K562 (cell line): ENCODE results near the gene CD19. TPM values are rescaled to one million over a fixed set of nuclear protein-coding genes. Genes with fewer than 3 reads are reported as not detected.

Experiments
- ATAC-seq: fragments of 200-7000 bp; cut with Tn5 transposase; 3 replicates; pipeline ENCODE4 v1.9.1; 2020; ENCODE audit warnings: moderate library complexity
- BruUV-seq: library from RNA; stranded (reverse); fragments of 400-500 nt; replicated peaks from 2 replicates; lab custom pipeline; 2021; lab: Mats Ljungman, UMichigan
- CTCF ChIA-PET: fragments of 300-600 bp; formaldehyde crosslinking; extraction: SDS; loops from one replicate; lab custom pipeline; 2021; ENCODE audit warnings: low intra/inter-chr PET ratio; lab: Yijun Ruan, JAX
- POLR2A ChIA-PET: fragments of 300-600, 350-650 bp; sonication (Branson Sonifier 250); formaldehyde crosslinking; extraction: SDS; loops from one replicate; lab custom pipeline; 2021; ENCODE audit warnings: antibody characterized with exemption, inconsistent platforms; lab: Yijun Ruan, JAX
- DNase-seq, 4 experiments: peaks; one replicate each; pipeline versions ENCODE4 v3.0.0 to v3.0.0-alpha.2; 2011 to 2018; ENCODE audit warnings: low spot score in 3 of 4, mixed read lengths in 3 of 4; ENCODE audit errors: extremely low read depth in 1 of 4
- FAIRE-seq: peaks from 2 replicates; lab custom pipeline; 2011; peaks lifted over from hg19 to GRCh38; lab: Jason Lieb, UNC
- H2AFZ ChIP-seq: 2 replicates; pipeline ENCODE4 v1.6.0; 2011; ENCODE audit warnings: low read depth, low read length, control low read depth, inconsistent platforms
- H3K27ac ChIP-seq: fragments of 200-600 bp; 3 replicates; pipeline ENCODE4 v1.8.0; 2011; ENCODE audit warnings: low read depth, mild to moderate bottlenecking, control low read depth, inconsistent platforms, low read length, moderate library complexity, mixed read lengths; ENCODE audit errors: extremely low read depth
- H3K27me3 ChIP-seq, 2 experiments: fragments of 300-600 bp in 1 of 2; 2 replicates in 1 of 2; 3 replicates in 1 of 2; pipeline versions ENCODE4 v1.6.0 to v1.8.0; 2011; ENCODE audit warnings: inconsistent platforms in 2 of 2, low read length in 2 of 2, mild to moderate bottlenecking in 1 of 2, mixed read lengths in 1 of 2, moderate library complexity in 1 of 2; ENCODE audit not compliant: control insufficient read depth in 2 of 2, insufficient read depth in 2 of 2
- H3K36me3 ChIP-seq: fragments of 300-600 bp; 3 replicates; pipeline ENCODE4 v1.8.0; 2011; ENCODE audit warnings: mild to moderate bottlenecking, low read length, inconsistent platforms; ENCODE audit not compliant: control insufficient read depth, insufficient read depth
- H3K4me1 ChIP-seq, 2 experiments: fragments of 200-600 bp in 1 of 2; replicated peaks in 1 of 2; 2 replicates in 1 of 2; 3 replicates in 1 of 2; pipeline versions ENCODE4 v1.5.1 to v1.8.0; 2011; ENCODE audit warnings: inconsistent platforms in 2 of 2, low read length in 2 of 2, mild to moderate bottlenecking in 1 of 2, mixed read lengths in 1 of 2, moderate library complexity in 1 of 2; ENCODE audit not compliant: control insufficient read depth in 2 of 2, insufficient read depth in 2 of 2
- H3K4me2 ChIP-seq: 2 replicates; pipeline ENCODE4 v1.6.1; 2011; ENCODE audit warnings: low read length, control low read depth, inconsistent platforms, mixed read lengths; ENCODE audit not compliant: insufficient read depth
- H3K4me3 ChIP-seq: fragments of 200-600 bp; sonication (generic), shearing (Covaris generic); 2 replicates; pipeline ENCODE4 v1.5.1; 2016; ENCODE audit warnings: control low read depth, inconsistent platforms
- H3K79me2 ChIP-seq: fragments of 200-600 bp; 3 replicates; pipeline ENCODE4 v1.8.0; 2011; ENCODE audit warnings: low read length, inconsistent platforms; ENCODE audit not compliant: control insufficient read depth, insufficient read depth
- H3K9ac ChIP-seq, 2 experiments: 2 replicates each; pipeline versions ENCODE4 v1.6.0 to v1.6.1; 2011; ENCODE audit warnings: low read depth in 2 of 2, low read length in 2 of 2, control low read depth in 1 of 2, inconsistent platforms in 1 of 2, mild to moderate bottlenecking in 1 of 2, mixed read lengths in 1 of 2; ENCODE audit not compliant: insufficient read depth in 1 of 2
- H3K9me1 ChIP-seq: one replicate; pipeline ENCODE4 v1.6.0; 2011; ENCODE audit warnings: inconsistent platforms, mild to moderate bottlenecking, low read length, moderate library complexity; ENCODE audit not compliant: control insufficient read depth, insufficient read depth
- H3K9me3 ChIP-seq: replicated peaks from 2 replicates; pipeline ENCODE4 v1.5.1; 2011; ENCODE audit warnings: low read depth, low read length, inconsistent platforms; ENCODE audit not compliant: control insufficient read depth, insufficient read depth
- H4K20me1 ChIP-seq: replicated peaks from 2 replicates; pipeline ENCODE4 v1.6.1; 2011; ENCODE audit warnings: low read length, inconsistent platforms, mixed read lengths; ENCODE audit not compliant: control insufficient read depth, insufficient read depth
- CREB3 ChIP-seq: fragments of 450-650 bp; conservative IDR thresholded peaks from 2 replicates; pipeline ENCODE4 v1.6.1; 2016; ENCODE audit warnings: missing genetic modification characterization, low read depth, mild to moderate bottlenecking, missing compliant biosample characterization, moderate library complexity
- EZH2 ChIP-seq: IDR thresholded peaks from 2 replicates; pipeline ENCODE4 v1.6.1; 2012; ENCODE audit warnings: low read depth, mild to moderate bottlenecking, inconsistent platforms, low read length, borderline replicate concordance
- FOXJ2 ChIP-seq: fragments of 200-800 bp; sonication (Bioruptor generic); IDR thresholded peaks from 2 replicates; pipeline ENCODE4 v1.6.1; 2016; ENCODE audit warnings: missing genetic modification characterization, missing compliant biosample characterization
- HCFC1 ChIP-seq: IDR thresholded peaks from 2 replicates; pipeline ENCODE4 v1.6.1; 2012; ENCODE audit warnings: low read depth, low read length, improper control_type of control experiment
- HMG20A ChIP-seq: fragments of 450-650 bp; formaldehyde crosslinking; conservative IDR thresholded peaks from 2 replicates; pipeline ENCODE4 v1.4.0; 2020; ENCODE audit warnings: mild to moderate bottlenecking, mixed read lengths
- HSF4 ChIP-seq: fragments of 250-450 bp; sonication (Bioruptor Pico); IDR thresholded peaks from 2 replicates; pipeline ENCODE4 v2.1.2; 2022; ENCODE audit warnings: mild to moderate bottlenecking, moderate library complexity, borderline replicate concordance
- MBD2 ChIP-seq: sonication (generic); IDR thresholded peaks from 2 replicates; pipeline ENCODE4 v1.6.1; 2016; ENCODE audit warnings: low read depth, borderline replicate concordance
- MECOM ChIP-seq: fragments of 250-450 bp; sonication (Bioruptor Pico); IDR thresholded peaks from 2 replicates; pipeline ENCODE4 v1.8.0; 2022; ENCODE audit warnings: inconsistent platforms
- NR4A1 ChIP-seq, 2 experiments: fragments of 250-450 bp in 1 of 2; fragments of 450-650 bp in 1 of 2; sonication (Bioruptor Pico) in 1 of 2; IDR thresholded peaks; 2 replicates each; pipeline versions ENCODE4 v1.4.0 to v1.6.1; 2016 to 2020; ENCODE audit warnings: mild to moderate bottlenecking in 2 of 2, missing compliant biosample characterization in 1 of 2, missing genetic modification characterization in 1 of 2, moderate library complexity in 1 of 2
- OTX1 ChIP-seq: fragments of 450-650 bp; formaldehyde crosslinking; IDR thresholded peaks from 2 replicates; pipeline ENCODE4 v1.4.0; 2022; ENCODE audit warnings: mild to moderate bottlenecking
- PHF21A ChIP-seq: fragments of 450-650 bp; IDR thresholded peaks from 2 replicates; pipeline ENCODE4 v1.6.1; 2017; ENCODE audit warnings: low read depth, borderline replicate concordance
- POLR2G ChIP-seq: fragments of 200-400 bp; formaldehyde crosslinking; IDR thresholded peaks from 2 replicates; pipeline ENCODE4 v1.6.1; 2017; ENCODE audit warnings: low read depth, mild to moderate bottlenecking, antibody characterized with exemption, low read length, moderate library complexity
- SP1 ChIP-seq: sonication (generic); formaldehyde crosslinking; IDR thresholded peaks from 2 replicates; pipeline ENCODE4 v1.8.1; 2022; ENCODE audit warnings: mild to moderate bottlenecking, missing genetic modification reagents
- SRSF3 ChIP-seq: fragments of 200-400 bp; formaldehyde crosslinking; IDR thresholded peaks from 2 replicates; pipeline ENCODE4 v1.6.1; 2016; ENCODE audit warnings: mild to moderate bottlenecking, low read length, moderate library complexity; ENCODE audit not compliant: insufficient read depth
- ZEB2 ChIP-seq: fragments of 450-650 bp; IDR thresholded peaks from 2 replicates; pipeline ENCODE4 v1.6.1; 2016
- ZMIZ1 ChIP-seq, 2 experiments: fragments of 150-350 bp in 1 of 2; IDR thresholded peaks; 2 replicates each; pipeline ENCODE4 v1.6.1; 2012 to 2016; ENCODE audit warnings: low read depth in 2 of 2, low read length in 2 of 2, mild to moderate bottlenecking in 1 of 2, moderate library complexity in 1 of 2
- ZNF551 ChIP-seq: fragments of 250-450 bp; sonication (Bioruptor Pico); IDR thresholded peaks from 2 replicates; pipeline ENCODE4 v1.5.0; 2021; ENCODE audit warnings: mild to moderate bottlenecking, moderate library complexity
- ZNF778 ChIP-seq: fragments of 450-650 bp; formaldehyde crosslinking; IDR thresholded peaks from 2 replicates; pipeline ENCODE4 v1.4.0; 2020; ENCODE audit warnings: mild to moderate bottlenecking, moderate library complexity
- WGBS: fragments of 100-300 bp; shearing (Covaris generic); methylation state at CpG from one replicate; pipeline ENCODE4 v1.1.6; 2016; ENCODE audit warnings: low coverage, mixed read lengths; ENCODE audit not compliant: insufficient coverage; ENCODE audit errors: missing lambda C conversion rate; 5-methylcytosine and 5-hydroxymethylcytosine counted together
- in situ Hi-C: fragments of 300-500 bp; cut with MboI; formaldehyde crosslinking; loops from 4 replicates; pipeline ENCODE4 v1.15.0; 2018; ENCODE audit warnings: inconsistent platforms, mixed read lengths
- intact Hi-C: fragments of 100-400 bp; cut with micrococcal nuclease; formaldehyde crosslinking; loops from 2 replicates; pipeline ENCODE4 v1.14.2; 2022
- polyA plus RNA-seq, 8 experiments: library from polyadenylated mRNA; depleted of rRNA in 4 of 8; stranded (reverse) in 5 of 8; unstranded in 3 of 8; fragments of >200 nt; fragmentation: Nextera tagmentation in 2 of 8; fragmentation: Illumina TruSeq in 1 of 8; extraction: Ambion mirVana in 2 of 8; extraction: Trizol in 1 of 8; gene quantifications; 2 replicates each; pipeline versions ENCODE4 v1.2.1 to v1.2.3, GENCODE V29; 2011 to 2014; ENCODE audit warnings: inconsistent platforms in 1 of 8, missing spikeins in 1 of 8
- total RNA-seq, 7 experiments: library from RNA; depleted of rRNA in 6 of 7; stranded (reverse); fragments of >200 nt in 6 of 7; fragmentation: Illumina TruSeq in 2 of 7; extraction: Trizol in 2 of 7; gene quantifications; 2 replicates each; pipeline versions ENCODE4 v1.2.1 to v1.2.3, GENCODE V29; 2011 to 2021; ENCODE audit warnings: low replicate concordance in 1 of 7

The CD19 gene
- total and polyA plus RNA-seq, 9 of the 15 experiments (the other 6 are each of a cell fraction or from before 2014, with no cell fraction given): 0.27 to 3.7 (median 2.0) TPM; not detected in 1

- Histone ChIP-seq H3K36me3 (peaks cover 38% of the 10 kb centered on the region), H4K20me1 (no peaks in the 10 kb centered on the region), H3K9ac (peak within 1 kb of the TSS; percentile 92 to 96), H3K9me1 (no peaks in the 10 kb centered on the region), H3K9me3 (no peaks in the 10 kb centered on the region), H3K4me3 (peak within 1 kb of the TSS; percentile 100), H3K79me2 (peaks cover 37% of the 10 kb centered on the region), H2AFZ (peak within 1 kb of the TSS; percentile 99), H3K27ac (peak within 1 kb of the TSS; percentile 94), H3K27me3 (no peaks in the 10 kb centered on the region), H3K4me1 (peaks cover 9 to 23% of the 10 kb centered on the region in 2 experiments; a peak in 4 of 5 replicates), H3K4me2 (peak within 1 kb of the TSS; percentile 82)
- intact Hi-C loops: no loop called here
- peak; percentile 95 to 100 (median 97) for DNase-seq
- in situ Hi-C loops: loop anchor here (25.0 kb wide), 1 partner anchor 289 kb away; no protein-coding TSS in a partner anchor
- BruUV-seq: no TSS peak
- WGBS: 2% methylated on average over 34 of the region's 79 CpGs
- POLR2A ChIA-PET: interaction anchor here (0.5 to 1.0 kb wide), 5 partner anchors 11 to 129 kb away, joined by 3 to 9 read pairs (median 3); partner anchors contain the start of gene SH2B1
- ATAC-seq: peak; percentile 98
- FAIRE-seq: peak; percentile 100
- CTCF ChIA-PET: no interaction called here
- TF ChIP-seq HCFC1: peak; percentile 94
- 0 out of 2 replicates have a peak, but pooled peaks have one; percentile 38 for TF ChIP-seq OTX1 (CRISPR knock-in tag)
- TF ChIP-seq POLR2G: peak; percentile 93
- no peak for TF ChIP-seq EZH2
- peak; percentile 97 for TF ChIP-seq SP1 (CRISPR knock-in tag)
- TF ChIP-seq ZNF551: no peak
- no peak for TF ChIP-seq HMG20A (CRISPR knock-in tag)
- TF ChIP-seq ZNF778 (CRISPR knock-in tag): no peak
- TF ChIP-seq CREB3 (tag): no peak
- no peak for TF ChIP-seq NR4A1 (CRISPR knock-in tag; IDR thresholded peaks at IDR 0.05)
- no peak for TF ChIP-seq NR4A1 (tag; IDR thresholded peaks at IDR 0.05)
- TF ChIP-seq SRSF3: no peak
- TF ChIP-seq ZMIZ1 (IDR thresholded peaks at IDR 0.05; ENCODE audit: low read depth in 2 of 2, low read length in 2 of 2): peak in 1 of 2 experiments; percentile 35; a peak in 1 of 4 replicates
- no peak for TF ChIP-seq HSF4 (CRISPR knock-in tag)
- TF ChIP-seq MBD2: peak; percentile 98
- no peak for TF ChIP-seq FOXJ2 (tag)
- no peak for TF ChIP-seq PHF21A
- TF ChIP-seq ZEB2: no peak
- no peak for TF ChIP-seq MECOM (CRISPR knock-in tag)
Measured at GRCh38 chr16:28950648-28951409, 19.1 kb downstream of the CD19 start, which contains the start of gene NFATC2IP. Gene NFATC2IP (plus strand): TSS chr16:28950937. CDS start chr16:28951012, 75 bp downstream.
